Right lobe of liver (tissue), 6 donors: ENCODE results near the gene TP53TG3E. TPM values are rescaled to one million over a fixed set of nuclear protein-coding genes. Genes with fewer than 3 reads are reported as not detected.
"Not testable (repeated sequence)": the region's sequence is repeated elsewhere in the genome, so short reads cannot be mapped to it uniquely, and the experiment has no call there.

Experiments used
- ATAC-seq, 4 donors: fragments of 200-7000 bp; cut with Tn5 transposase; one replicate each; pipeline ENCODE4 v1.9.1; 2020; ENCODE audit warnings: mild to moderate bottlenecking in 4 of 4, moderate library complexity in 4 of 4
- DNase-seq, 3 donors: peaks; one replicate each; pipeline ENCODE4 v3.0.0-alpha.2; 2020
- H3K27ac ChIP-seq, 3 donors: fragments of 200-600 bp; one replicate each; pipeline ENCODE4 v1.8.0; 2022
- H3K27me3 ChIP-seq, 2 donors: fragments of 200-600 bp; one replicate each; pipeline ENCODE4 v1.8.0; 2022
- H3K36me3 ChIP-seq, 4 donors: fragments of 200-600 bp; sonication (generic) in 1 of 4; one replicate each; pipeline versions ENCODE4 v1.5.1 to v1.8.0; 2017 to 2022; ENCODE audit warnings: control low read depth in 1 of 4
- H3K4me1 ChIP-seq, 4 donors: fragments of 200-600 bp; sonication (generic) in 1 of 4; one replicate each; pipeline versions ENCODE4 v1.5.1 to v1.8.0; 2017 to 2022; ENCODE audit warnings: control low read depth in 1 of 4
- H3K4me3 ChIP-seq, 3 donors: fragments of 200-600 bp; one replicate each; pipeline ENCODE4 v1.8.0; 2022
- H3K9me3 ChIP-seq, 4 donors: fragments of 200-600 bp; sonication (generic) in 1 of 4; one replicate each; pipeline versions ENCODE4 v1.5.1 to v1.8.0; 2017 to 2022; ENCODE audit warnings: control low read depth in 1 of 4
- WGBS: methylation state at CpG from one replicate; pipeline ENCODE4 v1.1.6; 2018; ENCODE audit warnings: low coverage, low lambda C conversion rate; ENCODE audit not compliant: insufficient coverage; ENCODE audit errors: missing lambda C conversion rate; 5-methylcytosine and 5-hydroxymethylcytosine counted together
- intact Hi-C, 2 donors: fragments of 100-400 bp; cut with DNase I; formaldehyde crosslinking; loops; one replicate each; pipeline versions ENCODE4 v1.11.2 to v1.14.1; 2022
- long read RNA-seq: library from polyadenylated mRNA; unstranded; transcript quantifications from one replicate; pipeline ENCODE4 v2.0.0, GENCODE V29; 2019
- small RNA-seq, 2 experiments: library from RNA; depleted of rRNA; stranded (forward); fragments of <200 nt; gene quantifications; one replicate each; pipeline ENCODE3, GENCODE V24; 2016
- total RNA-seq, 6 experiments: library from RNA; depleted of rRNA in 2 of 6; stranded (reverse); fragments of >200 nt in 2 of 6; fragmentation: NEBNext Ultra II Directional in 3 of 6; extraction: Animal tissue kit (Norgen Biotek cat#: 25700) in 3 of 6; gene quantifications; one replicate each; pipeline versions ENCODE4 v1.1.0 to v1.2.4, GENCODE V29; 2016 to 2023
- donor health status: DM: no; HTN: yes; CAD: no.
- donor health status: DM: no; HTN: no; CAD: no.
- donor health status: DM: no; HTN: no; CAD: no.
- donor health status: DM: no; HTN: yes; CAD: no.
- donor health status: DM: no; HTN: yes; CAD: no.

Gene TP53TG3E, protein sequence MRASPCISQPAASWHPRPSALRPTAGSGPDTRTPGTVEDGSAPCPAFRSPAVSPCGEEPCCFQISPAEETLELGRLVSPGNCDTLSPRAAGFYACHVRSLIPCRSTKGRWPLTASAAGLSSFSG
- total RNA-seq = not detected
- long read RNA-seq = 0 reads

DNA sequence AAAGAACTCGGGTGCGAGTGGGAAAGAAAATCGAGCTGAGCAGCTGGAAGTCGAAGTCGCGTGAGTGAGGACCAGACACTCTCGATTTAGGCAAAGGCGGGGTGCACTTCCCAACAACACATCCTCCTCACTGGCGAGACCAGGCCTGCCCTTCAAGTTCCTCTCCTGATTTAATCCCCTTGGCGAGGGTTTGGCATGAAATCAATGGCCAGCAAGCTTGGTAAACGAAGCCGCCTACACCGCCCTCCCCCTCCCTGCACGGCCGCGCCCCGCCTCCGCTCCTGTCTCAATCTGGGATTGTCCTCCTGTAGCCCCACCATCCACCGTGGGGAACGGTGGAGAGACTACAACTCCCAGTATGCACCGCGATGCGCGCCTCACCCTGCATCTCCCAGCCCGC is at the start of gene TP53TG3E:
Gene TP53TG3E (plus strand): TSS at position 301 of the 400 bp plus-strand sequence. CDS start 68 bp downstream, at position 369.
- no CpG with 5 or more reads among the region's 25 CpGs for WGBS
- H3K27ac ChIP-seq, H3K9me3 ChIP-seq, DNase-seq, H3K36me3 ChIP-seq, H3K4me1 ChIP-seq, H3K4me3 ChIP-seq, ATAC-seq, H3K27me3 ChIP-seq, intact Hi-C loops: not testable (repeated sequence)

DNA sequence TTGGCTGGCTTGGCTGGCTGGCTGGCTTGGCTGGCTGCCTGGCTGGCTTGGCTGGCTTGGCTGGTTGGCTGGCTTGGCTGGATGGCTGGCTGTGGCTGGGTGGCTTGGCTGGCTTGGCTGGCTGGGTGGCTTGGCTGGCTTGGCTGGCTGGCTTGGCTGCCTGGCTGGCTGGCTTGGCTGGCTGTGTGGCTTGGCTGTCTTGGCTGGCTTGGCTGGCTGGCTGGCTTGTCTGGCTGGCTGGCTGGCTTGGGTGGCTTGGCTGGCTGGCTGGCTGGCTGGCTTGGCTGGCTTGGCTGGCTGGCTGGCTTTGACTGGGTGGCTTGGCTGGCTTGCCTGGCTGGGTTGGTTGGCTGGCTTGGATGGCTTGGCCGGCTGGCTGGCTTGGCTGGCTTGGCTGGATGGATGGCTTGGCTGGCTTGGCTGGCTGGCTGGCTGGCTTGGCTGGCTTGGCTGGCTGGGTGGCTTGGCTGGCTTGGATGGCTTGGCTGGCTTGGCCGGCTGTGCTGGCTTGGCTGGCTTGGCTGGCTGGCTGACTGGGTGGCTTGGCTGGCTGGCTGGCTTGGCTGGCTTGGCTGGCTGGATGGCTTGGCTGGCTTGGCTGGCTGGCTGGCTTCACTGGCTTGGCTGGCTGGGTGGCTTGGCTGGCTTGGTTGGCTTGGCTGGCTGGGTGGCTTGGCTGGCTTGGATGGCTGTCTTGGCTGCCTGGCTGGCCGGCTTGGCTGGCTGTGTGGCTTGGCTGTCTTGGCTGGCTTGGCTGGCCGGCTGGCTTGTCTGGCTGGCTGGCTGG is 32.3 kb downstream of the TP53TG3E start:
- H3K4me3 ChIP-seq, H3K27ac ChIP-seq, H3K9me3 ChIP-seq, DNase-seq, ATAC-seq, H3K36me3 ChIP-seq, intact Hi-C loops, H3K4me1 ChIP-seq, H3K27me3 ChIP-seq: not testable (repeated sequence)
- WGBS = 44% methylated on average over 4 of the region's 4 CpGs

DNA sequence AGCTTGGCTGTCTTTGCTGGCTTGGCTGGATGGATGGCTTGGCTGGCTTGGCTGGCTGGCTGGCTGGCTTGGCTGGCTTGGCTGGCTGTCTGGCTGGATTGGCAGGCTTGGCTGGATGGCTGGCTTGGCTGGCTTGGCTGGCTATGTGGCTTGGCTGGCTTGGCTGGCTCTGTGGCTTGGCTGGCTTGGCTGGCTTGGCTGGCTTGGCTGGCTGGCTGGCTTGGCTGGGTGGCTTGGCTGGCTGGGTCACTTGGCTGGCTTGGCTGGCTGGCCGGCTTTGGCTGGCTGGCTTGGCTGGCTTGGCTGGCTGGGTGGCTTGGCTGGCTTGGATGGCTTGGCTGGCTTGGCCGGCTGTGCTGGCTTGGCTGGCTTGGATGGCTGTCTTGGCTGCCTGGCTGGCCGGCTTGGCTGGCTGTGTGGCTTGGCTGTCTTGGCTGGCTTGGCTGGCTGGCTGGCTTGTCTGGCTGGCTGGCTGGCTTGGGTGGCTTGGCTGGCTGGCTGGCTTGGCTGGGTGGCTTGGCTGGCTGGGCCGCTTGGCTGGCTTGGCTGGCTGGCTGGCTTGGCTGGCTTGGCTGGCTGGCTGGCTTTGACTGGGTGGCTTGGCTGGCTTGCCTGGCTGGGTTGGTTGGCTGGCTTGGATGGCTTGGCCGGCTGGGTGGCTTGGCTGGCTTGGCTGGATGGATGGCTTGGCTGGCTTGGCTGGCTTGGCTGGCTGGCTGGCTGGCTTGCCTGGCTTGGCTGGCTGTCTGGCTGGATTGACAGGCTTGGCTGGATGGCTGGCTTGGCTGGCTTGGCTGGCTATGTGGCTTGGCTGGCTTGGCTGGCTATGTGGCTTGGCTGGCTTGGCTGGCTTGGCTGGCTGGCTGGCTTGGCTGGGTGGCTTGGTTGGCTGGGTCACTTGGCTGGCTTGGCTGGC is 33.8 kb downstream of the TP53TG3E start:
- H3K9me3 ChIP-seq, ATAC-seq, DNase-seq, intact Hi-C loops, H3K4me1 ChIP-seq, H3K27me3 ChIP-seq, H3K27ac ChIP-seq, H3K36me3 ChIP-seq, H3K4me3 ChIP-seq: not testable (repeated sequence)
- WGBS = 62% methylated on average over 5 of the region's 5 CpGs

DNA sequence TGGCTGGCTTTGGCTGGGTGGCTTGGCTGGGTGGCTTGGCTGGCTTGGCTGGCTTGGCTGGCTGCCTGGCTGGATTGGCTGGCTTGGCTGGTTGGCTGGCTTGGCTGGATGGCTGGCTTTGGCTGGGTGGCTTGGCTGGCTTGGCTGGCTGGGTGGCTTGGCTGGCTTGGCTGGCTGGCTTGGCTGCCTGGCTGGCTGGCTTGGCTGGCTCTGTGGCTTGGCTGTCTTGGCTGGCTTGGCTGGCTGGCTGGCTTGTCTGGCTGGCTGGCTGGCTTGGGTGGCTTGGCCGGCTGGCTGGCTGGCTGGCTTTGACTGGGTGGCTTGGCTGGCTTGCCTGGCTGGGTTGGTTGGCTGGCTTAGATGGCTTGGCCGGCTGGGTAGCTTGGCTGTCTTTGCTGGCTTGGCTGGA is 34.4 kb downstream of the TP53TG3E start:
- H3K4me1 ChIP-seq, H3K36me3 ChIP-seq, H3K4me3 ChIP-seq, intact Hi-C loops, H3K9me3 ChIP-seq, DNase-seq, H3K27me3 ChIP-seq, ATAC-seq, H3K27ac ChIP-seq: not testable (repeated sequence)
- WGBS = 20% methylated on average over 2 of the region's 2 CpGs

DNA sequence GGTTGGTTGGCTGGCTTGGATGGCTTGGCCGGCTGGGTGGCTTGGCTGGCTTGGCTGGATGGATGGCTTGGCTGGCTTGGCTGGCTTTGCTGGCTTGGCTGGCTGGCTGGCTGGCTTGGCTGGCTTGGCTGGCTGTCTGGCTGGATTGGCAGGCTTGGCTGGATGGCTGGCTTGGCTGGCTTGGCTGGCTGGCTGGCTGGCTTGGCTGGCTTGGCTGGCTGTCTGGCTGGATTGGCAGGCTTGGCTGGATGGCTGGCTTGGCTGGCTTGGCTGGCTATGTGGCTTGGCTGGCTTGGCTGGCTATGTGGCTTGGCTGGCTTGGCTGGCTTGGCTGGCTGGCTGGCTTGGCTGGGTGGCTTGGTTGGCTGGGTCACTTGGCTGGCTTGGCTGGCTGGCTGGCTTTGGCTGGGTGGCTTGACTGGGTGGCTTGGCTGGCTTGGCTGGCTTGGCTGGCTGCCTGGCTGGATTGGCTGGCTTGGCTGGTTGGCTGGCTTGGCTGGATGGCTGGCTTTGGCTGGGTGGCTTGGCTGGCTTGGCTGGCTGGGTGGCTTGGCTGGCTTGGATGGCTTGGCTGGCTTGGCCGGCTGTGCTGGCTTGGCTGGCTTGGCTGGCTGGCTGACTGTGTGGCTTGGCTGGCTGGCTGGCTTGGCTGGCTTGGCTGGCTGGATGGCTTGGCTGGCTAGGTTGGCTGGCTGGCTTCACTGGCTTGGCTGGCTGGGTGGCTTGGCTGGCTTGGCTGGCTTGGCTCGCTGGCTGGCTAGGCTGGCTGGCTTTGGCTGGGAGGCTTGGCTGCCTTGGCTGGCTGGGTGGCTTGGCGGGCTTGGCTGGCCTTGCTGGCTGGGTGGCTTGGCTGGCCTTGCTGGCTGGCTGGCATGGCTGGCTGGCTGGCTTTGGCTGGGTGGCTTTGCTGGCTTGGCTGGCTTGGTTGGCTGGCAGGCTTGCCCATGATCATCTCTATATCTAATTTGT is 35.3 kb downstream of the TP53TG3E start:
- intact Hi-C loops, H3K27me3 ChIP-seq, H3K4me1 ChIP-seq, H3K36me3 ChIP-seq, DNase-seq, H3K4me3 ChIP-seq, H3K9me3 ChIP-seq, H3K27ac ChIP-seq: not testable (repeated sequence)
- WGBS = 66% methylated on average over 3 of the region's 4 CpGs
- ATAC-seq = peak; percentile 19 to 90 (median 44)

Small RNAs within 50 kb of the gene (small RNA-seq; reads per million reads assigned to genes)
- gene AC141257.3 = 0 reads per million in 2 experiments

Other genes starting within 250 kb of the TP53TG3E start
- not detected for gene TP53TG3C, start 110.1 kb upstream of the TP53TG3E start, total RNA-seq
- not detected for gene TP53TG3B, start 56.5 kb downstream of the TP53TG3E start, total RNA-seq
- not detected for gene TP53TG3F, start 155.3 kb downstream of the TP53TG3E start, total RNA-seq